AG10803 (cell line): ENCODE results near the gene BTN2A1.
A peak's percentile ranks its signal among the peaks of the same experiment; 100 is the strongest.
"Not testable (repeated sequence)": the region's sequence is repeated elsewhere in the genome, so short reads cannot be mapped to it uniquely, and the experiment has no call there.

ENCODE experiments used
- DNase-seq: peaks from one replicate; pipeline ENCODE4 v3.0.0; 2010; ENCODE audit warnings: low read depth
- H3K4me3 ChIP-seq: 2 replicates; pipeline ENCODE4 v1.5.1; 2011; ENCODE audit warnings: mild to moderate bottlenecking, low read length, control low read depth
- CTCF ChIP-seq: conservative IDR thresholded peaks from 2 replicates; pipeline ENCODE4 v1.5.1; 2011; ENCODE audit warnings: mild to moderate bottlenecking, low read length, control low read depth, inconsistent platforms

BTN2A1 gene

DNA sequence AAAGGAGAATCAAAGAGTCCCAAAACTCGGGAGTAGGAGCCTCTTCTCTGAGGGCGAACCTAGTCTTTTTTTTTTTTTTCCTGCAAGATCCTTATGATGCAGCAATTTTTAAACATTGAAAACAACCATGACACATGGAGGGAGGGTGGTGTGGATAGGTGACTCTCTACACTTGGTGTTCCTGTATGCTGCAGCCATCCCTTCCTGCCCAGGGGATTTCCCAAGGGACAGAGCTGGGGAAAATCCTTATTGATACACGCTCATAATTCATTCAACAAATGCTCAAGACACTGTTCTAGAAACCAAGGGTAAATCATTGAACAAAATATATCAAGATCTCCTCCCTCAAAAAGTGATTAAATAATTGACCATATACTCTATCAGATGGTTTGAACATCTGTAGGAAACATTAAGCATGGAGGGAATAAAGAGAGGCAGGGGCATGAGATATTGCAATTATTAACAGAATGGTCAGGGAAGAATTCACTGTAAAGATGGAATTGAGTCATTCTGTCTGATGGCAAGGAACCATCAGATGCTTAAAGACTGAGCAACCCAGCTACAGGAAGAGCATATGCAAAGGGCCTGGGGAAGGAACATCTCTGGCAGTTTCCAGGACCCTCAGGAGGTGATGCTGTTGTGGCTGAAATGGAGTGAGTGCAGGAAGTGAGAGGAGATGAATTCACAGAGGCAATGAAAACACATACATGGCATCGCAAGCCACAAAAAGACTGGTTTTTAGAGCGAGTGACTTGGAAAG lies 30.9 kb upstream of the BTN2A1 start:
- no peak for TF ChIP-seq CTCF
- H3K4me3 ChIP-seq, result no peak overlapping the region
- no peak for DNase-seq

GRCh38 chr6:26427451-26427809 lies 30.3 kb upstream of the BTN2A1 start:
- TF ChIP-seq CTCF, result no peak
- DNase-seq, result no peak
- no peak overlapping the region for H3K4me3 ChIP-seq

DNA sequence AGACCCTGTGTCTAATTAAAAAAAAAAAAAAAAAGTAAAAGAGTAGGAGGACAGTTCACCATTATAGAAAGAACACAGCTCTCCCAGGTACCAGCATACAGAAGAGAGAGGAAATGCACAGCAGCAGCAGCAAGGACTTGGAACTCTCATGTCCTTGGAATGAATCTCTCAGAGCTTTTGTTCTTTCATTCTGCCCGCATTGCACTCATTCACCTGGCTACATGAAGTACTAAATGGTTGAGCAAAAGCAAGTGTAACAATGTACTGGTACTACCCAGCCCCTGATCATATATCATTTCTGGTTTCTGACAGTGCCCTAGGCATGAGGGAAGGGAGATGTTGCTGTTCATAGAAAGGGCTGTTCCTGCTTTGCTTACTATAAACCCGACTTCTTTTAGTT lies 29.5 kb upstream of the BTN2A1 start:
- no peak for TF ChIP-seq CTCF
- DNase-seq, result no peak
- no peak overlapping the region for H3K4me3 ChIP-seq

- no peak for TF ChIP-seq CTCF
- no peak overlapping the region for H3K4me3 ChIP-seq
Observed at GRCh38 chr6:26430787-26431186, 27.0 kb upstream of the BTN2A1 start.

GRCh38 chr6:26431258-26432172 lies 26.2 kb upstream of the BTN2A1 start:
- DNase-seq, result peak; percentile 62
- no peak overlapping the region for H3K4me3 ChIP-seq
- TF ChIP-seq CTCF, result no peak

More at GRCh38 chr6:26430787-26431186, 27.0 kb upstream of the BTN2A1 start:
- no peak for DNase-seq

DNA sequence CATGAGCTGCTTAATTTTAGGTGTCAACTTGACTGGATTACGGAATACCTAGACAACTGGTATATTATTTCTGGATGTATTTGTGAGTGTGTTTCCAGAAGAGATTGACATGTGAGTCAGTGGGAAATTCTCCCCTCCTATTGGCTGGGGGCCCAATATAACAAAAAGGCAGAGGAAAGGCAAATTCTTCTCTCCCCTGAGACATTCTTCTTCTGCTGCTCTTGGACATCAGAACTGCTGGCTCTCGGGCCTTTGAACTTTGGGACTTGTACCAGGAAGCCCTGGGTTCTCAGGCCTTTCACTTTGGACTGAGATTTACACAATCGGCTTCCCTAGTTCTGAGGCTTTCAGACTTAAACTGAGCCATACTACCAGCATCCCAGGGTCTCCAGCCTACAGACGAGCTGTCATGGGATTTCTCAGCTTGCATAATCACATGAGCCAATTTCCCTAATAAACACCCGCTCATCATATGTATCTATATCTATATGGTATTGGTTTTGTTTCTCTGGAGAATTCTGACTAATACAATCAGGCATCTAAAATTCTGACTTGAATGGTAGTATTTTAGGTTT lies 25.0 kb upstream of the BTN2A1 start:
- DNase-seq, result peak; percentile 15
- TF ChIP-seq CTCF, result no peak
- H3K4me3 ChIP-seq, result no peak overlapping the region

DNA sequence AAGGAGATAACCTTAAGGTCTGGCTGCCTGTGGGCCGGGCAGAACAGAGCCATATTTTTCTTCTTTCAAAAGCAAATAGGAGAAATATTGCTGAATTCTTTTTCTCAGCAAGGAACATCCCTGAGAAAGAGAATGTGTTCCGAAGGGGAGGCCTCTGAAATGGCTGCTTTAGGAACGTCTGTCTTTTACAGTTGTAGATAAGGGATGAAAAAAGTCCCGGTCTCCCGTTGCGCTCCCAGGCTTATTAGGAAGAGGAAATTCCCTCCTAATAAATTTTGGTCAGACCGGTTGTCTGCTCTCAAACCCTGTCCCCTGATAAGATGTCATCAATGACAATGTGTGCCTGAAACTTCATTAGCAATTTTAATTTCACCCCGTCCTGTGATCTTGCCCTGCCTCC lies 24.1 kb upstream of the BTN2A1 start:
- H3K4me3 ChIP-seq, DNase-seq: not testable (repeated sequence)
